ENCODE data around the gene SPINK8. TPM values are rescaled to one million over a fixed set of nuclear protein-coding genes. Genes with fewer than 3 reads are reported as not detected.
"Not testable (repeated sequence)": the region's sequence is repeated elsewhere in the genome, so short reads cannot be mapped to it uniquely, and the experiment has no call there.

Gene SPINK8
- total RNA-seq, 1 experiment from 2014 or later, result not detected

DNA sequence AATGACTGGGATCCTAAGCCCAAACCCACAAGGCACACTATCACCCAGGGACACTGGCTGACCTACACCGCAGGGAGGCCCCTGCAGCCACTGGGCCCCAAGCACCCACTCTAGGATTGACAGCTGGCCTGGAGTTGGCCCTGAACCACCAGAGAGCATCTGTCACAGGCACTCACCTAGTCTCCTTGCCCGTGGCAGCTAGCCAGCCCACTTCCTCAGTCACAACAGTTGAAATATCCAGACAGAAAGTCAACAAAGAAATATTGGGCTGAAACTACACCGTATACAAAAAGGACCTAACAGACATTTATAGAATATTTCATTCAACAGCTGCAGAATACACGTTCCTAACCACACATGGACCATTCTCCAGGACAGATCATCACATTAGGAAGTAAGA lies 5.2 kb upstream of the SPINK8 start:
- ChIA-PET POLR2A (interaction anchor here (0.9 kb wide), 1 partner anchor 10 kb away, joined by 4 read pairs; no protein-coding TSS in a partner anchor), CTCF (no interaction called here)
- intact Hi-C loops (cut with micrococcal nuclease), result no loop called here
- no peaks in the 10 kb centered on the region for H3K9me3 Mint-ChIP-seq (ENCODE audit: unreplicated experiment)
- TF ChIP-seq, protein P1, sequence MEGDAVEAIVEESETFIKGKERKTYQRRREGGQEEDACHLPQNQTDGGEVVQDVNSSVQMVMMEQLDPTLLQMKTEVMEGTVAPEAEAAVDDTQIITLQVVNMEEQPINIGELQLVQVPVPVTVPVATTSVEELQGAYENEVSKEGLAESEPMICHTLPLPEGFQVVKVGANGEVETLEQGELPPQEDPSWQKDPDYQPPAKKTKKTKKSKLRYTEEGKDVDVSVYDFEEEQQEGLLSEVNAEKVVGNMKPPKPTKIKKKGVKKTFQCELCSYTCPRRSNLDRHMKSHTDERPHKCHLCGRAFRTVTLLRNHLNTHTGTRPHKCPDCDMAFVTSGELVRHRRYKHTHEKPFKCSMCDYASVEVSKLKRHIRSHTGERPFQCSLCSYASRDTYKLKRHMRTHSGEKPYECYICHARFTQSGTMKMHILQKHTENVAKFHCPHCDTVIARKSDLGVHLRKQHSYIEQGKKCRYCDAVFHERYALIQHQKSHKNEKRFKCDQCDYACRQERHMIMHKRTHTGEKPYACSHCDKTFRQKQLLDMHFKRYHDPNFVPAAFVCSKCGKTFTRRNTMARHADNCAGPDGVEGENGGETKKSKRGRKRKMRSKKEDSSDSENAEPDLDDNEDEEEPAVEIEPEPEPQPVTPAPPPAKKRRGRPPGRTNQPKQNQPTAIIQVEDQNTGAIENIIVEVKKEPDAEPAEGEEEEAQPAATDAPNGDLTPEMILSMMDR (IDR thresholded peaks at IDR 0.05; ENCODE audit: unreplicated experiment), result no peak
- DNase-seq (ENCODE audit: unreplicated experiment), result no peak
- peaks cover 10% of the 10 kb centered on the region for H3K27me3 Mint-ChIP-seq (ENCODE audit: insufficient read depth, unreplicated experiment)
- no peak overlapping the region for H3K27ac Mint-ChIP-seq (ENCODE audit: low read depth, unreplicated experiment)
- H3K4me3 Mint-ChIP-seq (ENCODE audit: unreplicated experiment), result no peak overlapping the region
- no peaks in the 10 kb centered on the region for H3K4me1 Mint-ChIP-seq (ENCODE audit: insufficient read depth, unreplicated experiment)
- H3K36me3 Mint-ChIP-seq (ENCODE audit: insufficient read depth, unreplicated experiment), result no peaks in the 10 kb centered on the region
- BruUV-seq (replicated peaks), result no TSS peak

DNA sequence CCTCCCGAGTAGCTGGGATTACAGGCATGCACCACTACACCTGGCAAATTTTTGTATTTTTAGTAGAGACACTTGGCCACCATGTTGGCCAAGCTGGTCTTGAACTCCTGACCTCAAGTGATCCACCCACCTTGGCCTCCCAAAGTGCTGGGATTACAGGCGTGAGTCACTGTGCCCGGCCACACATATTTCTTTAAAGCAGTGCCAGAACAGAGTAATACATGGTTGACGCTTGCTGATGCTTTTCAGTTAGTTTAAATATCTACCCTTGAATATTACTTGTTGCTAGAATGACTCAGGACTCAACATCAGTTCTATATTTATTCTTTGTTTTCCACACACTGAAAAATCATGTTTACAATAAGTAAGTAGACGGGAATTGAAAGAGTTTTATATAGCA lies 4.1 kb upstream of the SPINK8 start:
- peak; percentile 22 for DNase-seq (ENCODE audit: unreplicated experiment)
- H3K27ac Mint-ChIP-seq (ENCODE audit: low read depth, unreplicated experiment); CTCF ChIA-PET; H3K36me3 Mint-ChIP-seq (ENCODE audit: insufficient read depth, unreplicated experiment); BruUV-seq (replicated peaks); H3K9me3 Mint-ChIP-seq (ENCODE audit: unreplicated experiment); H3K4me3 Mint-ChIP-seq (ENCODE audit: unreplicated experiment); H3K4me1 Mint-ChIP-seq (ENCODE audit: insufficient read depth, unreplicated experiment); POLR2A ChIA-PET; intact Hi-C loops (cut with micrococcal nuclease): not testable (repeated sequence)
- peaks cover 10% of the 10 kb centered on the region for H3K27me3 Mint-ChIP-seq (ENCODE audit: insufficient read depth, unreplicated experiment)

DNA sequence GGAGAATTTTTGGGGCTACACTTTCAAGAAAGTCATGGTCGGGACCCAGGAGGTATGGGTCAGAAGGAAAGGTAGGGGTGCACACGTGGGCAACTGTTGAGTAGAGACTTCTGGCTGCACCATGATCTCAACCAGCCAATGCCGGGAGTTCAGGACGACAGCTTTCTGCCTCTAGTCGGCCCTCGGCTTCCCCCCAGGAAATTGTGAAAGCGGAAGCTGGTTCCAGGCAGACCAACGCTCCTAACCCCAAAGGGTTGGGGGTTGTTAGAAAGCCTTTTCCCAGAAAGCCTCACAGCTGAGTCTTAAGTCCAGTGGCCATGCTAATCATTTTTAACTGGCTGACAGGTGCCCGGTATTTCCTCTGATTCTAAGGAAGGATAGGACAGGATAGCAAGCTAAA lies 1.8 kb upstream of the SPINK8 start:
- H3K9me3 Mint-ChIP-seq (ENCODE audit: unreplicated experiment); H3K27ac Mint-ChIP-seq (ENCODE audit: low read depth, unreplicated experiment); POLR2A ChIA-PET; DNase-seq (ENCODE audit: unreplicated experiment); H3K4me3 Mint-ChIP-seq (ENCODE audit: unreplicated experiment); BruUV-seq (replicated peaks); H3K4me1 Mint-ChIP-seq (ENCODE audit: insufficient read depth, unreplicated experiment); intact Hi-C loops (cut with micrococcal nuclease); H3K36me3 Mint-ChIP-seq (ENCODE audit: insufficient read depth, unreplicated experiment): not testable (repeated sequence)
- H3K27me3 Mint-ChIP-seq (ENCODE audit: insufficient read depth, unreplicated experiment), result peaks cover 10% of the 10 kb centered on the region
- CTCF ChIA-PET, result interaction anchor here (0.6 to 2.0 kb wide), 2 partner anchors 24 to 101 kb away, joined by 3 to 9 read pairs; no protein-coding TSS in a partner anchor

DNA sequence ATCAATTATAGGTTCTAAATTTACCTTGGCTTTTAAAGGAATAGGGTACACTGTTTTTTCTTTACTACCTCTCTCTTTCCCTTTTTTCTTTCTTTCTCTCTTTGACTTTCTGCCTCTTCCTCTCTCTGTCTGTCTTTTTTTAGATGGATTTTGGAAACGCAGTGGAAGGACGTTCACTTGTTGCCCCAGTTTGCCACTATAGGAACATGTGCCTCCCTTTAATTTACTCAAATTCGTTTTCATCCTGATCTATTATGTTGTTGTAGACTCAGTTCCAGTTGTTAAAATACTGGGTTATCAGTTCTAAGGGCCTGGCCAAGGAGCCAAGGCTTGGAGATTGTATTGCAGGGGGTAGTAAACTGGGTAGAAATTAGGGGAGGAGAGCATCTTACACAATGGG lies 1.1 kb upstream of the SPINK8 start:
- TF ChIP-seq, protein P1 (IDR thresholded peaks at IDR 0.05; ENCODE audit: unreplicated experiment), result no peak
- no peak for DNase-seq (ENCODE audit: unreplicated experiment)
- Mint-ChIP-seq H3K4me1 (ENCODE audit: insufficient read depth, unreplicated experiment) (no peaks in the 10 kb centered on the region), H3K27ac (ENCODE audit: low read depth, unreplicated experiment) (no peak overlapping the region), H3K36me3 (ENCODE audit: insufficient read depth, unreplicated experiment) (no peaks in the 10 kb centered on the region), H3K27me3 (ENCODE audit: insufficient read depth, unreplicated experiment) (peaks cover 10% of the 10 kb centered on the region), H3K9me3 (ENCODE audit: unreplicated experiment) (no peaks in the 10 kb centered on the region), H3K4me3 (ENCODE audit: unreplicated experiment) (no peak overlapping the region)
- BruUV-seq (replicated peaks), result no TSS peak
- intact Hi-C loops (cut with micrococcal nuclease), result no loop called here
- POLR2A ChIA-PET, result no interaction called here
- CTCF ChIA-PET, result interaction anchor here (2.0 kb wide), 1 partner anchor 101 kb away, joined by 9 read pairs; no protein-coding TSS in a partner anchor

DNA sequence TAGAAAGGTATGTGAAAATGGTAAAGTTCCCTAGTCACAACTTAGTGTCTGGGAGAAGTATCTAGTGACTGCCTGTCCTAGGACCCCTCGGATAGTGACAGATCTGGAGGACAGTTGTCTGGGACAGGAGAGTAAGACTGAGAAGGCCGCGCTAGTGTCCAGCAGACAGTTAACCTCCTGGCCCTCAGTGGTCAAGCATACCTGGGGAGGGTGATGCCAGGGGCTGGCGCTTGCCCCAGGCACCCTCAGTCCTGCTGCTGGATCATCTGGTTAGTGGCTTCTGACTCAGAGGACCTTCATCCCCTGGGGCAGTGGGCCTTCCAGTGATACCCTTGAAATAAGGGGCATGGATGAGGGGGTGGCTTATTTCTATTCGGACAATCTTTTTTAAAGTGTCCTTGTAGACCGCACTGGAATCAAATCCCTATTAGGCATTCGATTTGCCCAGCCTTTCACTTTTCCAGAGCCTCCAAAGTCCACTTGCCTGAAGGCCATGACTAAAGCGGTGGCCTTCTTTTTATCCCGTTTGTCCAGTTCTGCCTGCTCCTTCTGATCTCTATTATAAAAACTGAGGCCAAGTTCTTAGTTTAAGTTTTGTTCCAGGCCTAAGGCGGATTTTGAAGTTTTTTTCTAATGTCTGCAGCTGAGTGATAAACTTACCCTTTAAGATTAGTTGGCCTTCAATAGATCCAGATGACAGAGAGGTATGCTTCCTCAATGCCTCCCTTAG lies 1.6 kb downstream of the SPINK8 start:
- BruUV-seq (replicated peaks); H3K27ac Mint-ChIP-seq (ENCODE audit: low read depth, unreplicated experiment); H3K4me1 Mint-ChIP-seq (ENCODE audit: insufficient read depth, unreplicated experiment); CTCF ChIA-PET; H3K4me3 Mint-ChIP-seq (ENCODE audit: unreplicated experiment); H3K9me3 Mint-ChIP-seq (ENCODE audit: unreplicated experiment); POLR2A ChIA-PET; intact Hi-C loops (cut with micrococcal nuclease); DNase-seq (ENCODE audit: unreplicated experiment); H3K36me3 Mint-ChIP-seq (ENCODE audit: insufficient read depth, unreplicated experiment): not testable (repeated sequence)
- peaks cover 10% of the 10 kb centered on the region for H3K27me3 Mint-ChIP-seq (ENCODE audit: insufficient read depth, unreplicated experiment)
